H1 (cell line): ENCODE results near the gene DNAJC10. TPM values are rescaled to one million over a fixed set of nuclear protein-coding genes. Genes with fewer than 3 reads are reported as not detected.

ENCODE experiments used
- CTCF ChIA-PET: fragments of 300-600 bp; sonication (Branson Sonifier 250); formaldehyde crosslinking; loops from one replicate; lab custom pipeline; 2021; ENCODE audit not compliant: partially characterized antibody; lab: Charles Lee
- POLR2A ChIA-PET: fragments of 300-600 bp; sonication (Branson Sonifier 250); formaldehyde crosslinking; loops from one replicate; lab custom pipeline; 2021; ENCODE audit warnings: inconsistent platforms; ENCODE audit not compliant: partially characterized antibody; lab: Charles Lee
- DNase-seq, 2 experiments: peaks; one replicate each; pipeline versions ENCODE4 v3.0.0 to v3.0.0-alpha.2; 2010 to 2022; ENCODE audit warnings: low spot score in 2 of 2, low read depth in 1 of 2, mixed read lengths in 1 of 2
- FAIRE-seq: peaks from 2 replicates; lab custom pipeline; 2011; peaks lifted over from hg19 to GRCh38; lab: Jason Lieb, UNC
- H2AFZ ChIP-seq: 2 replicates; pipeline ENCODE4 v1.8.1; 2012; ENCODE audit warnings: low read length, inconsistent platforms
- H2AK5ac ChIP-seq: 2 replicates; pipeline ENCODE4 v1.6.1; 2013; ENCODE audit warnings: low read depth, low read length
- H2BK120ac ChIP-seq: replicated peaks from 2 replicates; pipeline ENCODE3; 2013; ENCODE audit warnings: low read depth, low read length, inconsistent platforms
- H2BK12ac ChIP-seq: 2 replicates; pipeline ENCODE4 v1.6.1; 2013; ENCODE audit warnings: low read depth, low read length
- H2BK15ac ChIP-seq: 2 replicates; pipeline ENCODE4 v1.6.1; 2013; ENCODE audit warnings: low read length
- H2BK20ac ChIP-seq: 2 replicates; pipeline ENCODE4 v1.6.1; 2013; ENCODE audit warnings: low read length
- H2BK5ac ChIP-seq: 2 replicates; pipeline ENCODE4 v1.6.1; 2013; ENCODE audit warnings: low read depth, low read length
- H3K14ac ChIP-seq: 2 replicates; pipeline ENCODE4 v1.6.1; 2013; ENCODE audit warnings: inconsistent platforms; ENCODE audit not compliant: insufficient read length
- H3K18ac ChIP-seq: 2 replicates; pipeline ENCODE4 v1.6.1; 2013; ENCODE audit warnings: low read length; ENCODE audit errors: extremely low read depth
- H3K23ac ChIP-seq: 2 replicates; pipeline ENCODE4 v1.6.1; 2013; ENCODE audit warnings: inconsistent platforms; ENCODE audit not compliant: insufficient read length
- H3K23me2 ChIP-seq: 2 replicates; pipeline ENCODE4 v1.6.1; 2013; ENCODE audit warnings: low read depth, low read length
- H3K27ac ChIP-seq: 2 replicates; pipeline ENCODE4 v1.6.1; 2011; ENCODE audit warnings: low read depth, low read length, inconsistent platforms
- H3K27me3 ChIP-seq, 4 experiments: replicated peaks in 1 of 4; 1 replicate in 1 of 4; 2 replicates in 3 of 4; pipeline versions ENCODE4 v1.6.1 to v1.8.1; 2011 to 2013; ENCODE audit warnings: low read length in 3 of 4, mild to moderate bottlenecking in 3 of 4, inconsistent platforms in 2 of 4, mixed read lengths in 2 of 4, moderate library complexity in 1 of 4; ENCODE audit not compliant: control insufficient read depth in 3 of 4, insufficient read depth in 3 of 4; ENCODE audit errors: extremely low read depth in 1 of 4
- H3K36me3 ChIP-seq, 4 experiments: 2 replicates each; pipeline versions ENCODE4 v1.6.1 to v1.8.1; 2011 to 2013; ENCODE audit warnings: mild to moderate bottlenecking in 4 of 4, low read length in 3 of 4, moderate library complexity in 2 of 4, control low read depth in 1 of 4, inconsistent platforms in 1 of 4; ENCODE audit not compliant: insufficient read depth in 4 of 4, control insufficient read depth in 2 of 4
- H3K4ac ChIP-seq: replicated peaks from 2 replicates; pipeline ENCODE3; 2013; ENCODE audit warnings: low read length, low read depth, mixed read lengths, inconsistent platforms; ENCODE audit not compliant: insufficient read length
- H3K4me1 ChIP-seq, 4 experiments: replicated peaks in 1 of 4; 1 replicate in 1 of 4; 2 replicates in 3 of 4; pipeline versions ENCODE4 v1.6.1 to v1.8.1; 2011 to 2013; ENCODE audit warnings: low read length in 3 of 4, inconsistent platforms in 2 of 4, mixed read lengths in 1 of 4; ENCODE audit not compliant: insufficient read depth in 4 of 4, control insufficient read depth in 3 of 4
- H3K4me2 ChIP-seq, 2 experiments: 2 replicates each; pipeline versions ENCODE4 v1.6.1 to v1.8.1; 2011 to 2013; ENCODE audit warnings: low read depth in 2 of 2, low read length in 2 of 2, control low read depth in 1 of 2, inconsistent platforms in 1 of 2, mild to moderate bottlenecking in 1 of 2; ENCODE audit not compliant: insufficient read depth in 1 of 2
- H3K4me3 ChIP-seq, 4 experiments: fragments of 200-600, 300-600 bp in 1 of 4; sonication (generic), shearing (Covaris generic), sonication (Bioruptor Twin) in 1 of 4; 2 replicates each; pipeline versions ENCODE4 v1.5.1 to v1.8.1; 2011 to 2016; ENCODE audit warnings: low read length in 4 of 4, low read depth in 3 of 4, control low read depth in 2 of 4, inconsistent platforms in 2 of 4, mild to moderate bottlenecking in 2 of 4, mixed read lengths in 1 of 4, moderate library complexity in 1 of 4; ENCODE audit not compliant: insufficient read depth in 2 of 4; ENCODE audit errors: extremely low read depth in 1 of 4
- H3K56ac ChIP-seq: replicated peaks from 2 replicates; pipeline ENCODE3; 2013; ENCODE audit warnings: low read depth, mild to moderate bottlenecking, mixed read lengths, low read length, inconsistent platforms; ENCODE audit not compliant: insufficient read length
- H3K79me1 ChIP-seq: 2 replicates; pipeline ENCODE4 v1.6.1; 2013; ENCODE audit warnings: low read depth, low read length, control low read depth
- H3K79me2 ChIP-seq, 2 experiments: 2 replicates each; pipeline versions ENCODE4 v1.6.1 to v1.8.1; 2012 to 2013; ENCODE audit warnings: low read length in 2 of 2, mild to moderate bottlenecking in 2 of 2, inconsistent platforms in 1 of 2; ENCODE audit not compliant: insufficient read depth in 2 of 2, control insufficient read depth in 1 of 2
- H3K9ac ChIP-seq, 4 experiments: replicated peaks in 1 of 4; 1 replicate in 1 of 4; 2 replicates in 3 of 4; pipeline versions ENCODE4 v1.6.1 to v1.8.1; 2011 to 2013; ENCODE audit warnings: low read depth in 3 of 4, low read length in 3 of 4, control low read depth in 2 of 4, mild to moderate bottlenecking in 2 of 4, moderate library complexity in 2 of 4, inconsistent platforms in 1 of 4; ENCODE audit errors: extremely low read depth in 1 of 4
- H3K9me3 ChIP-seq, 2 experiments: 2 replicates each; pipeline versions ENCODE4 v1.6.1 to v1.8.1; 2012 to 2013; ENCODE audit warnings: mild to moderate bottlenecking in 2 of 2, moderate library complexity in 2 of 2, control low read depth in 1 of 2, inconsistent platforms in 1 of 2, low read depth in 1 of 2, low read length in 1 of 2, mixed read lengths in 1 of 2; ENCODE audit not compliant: insufficient read depth in 2 of 2
- H4K20me1 ChIP-seq, 2 experiments: replicated peaks in 1 of 2; 2 replicates each; pipeline versions ENCODE3 to v1.8.1; 2011 to 2013; ENCODE audit warnings: inconsistent platforms in 2 of 2, low read length in 2 of 2, mild to moderate bottlenecking in 1 of 2; ENCODE audit not compliant: insufficient read depth in 2 of 2, control insufficient read depth in 1 of 2
- H4K5ac ChIP-seq: 2 replicates; pipeline ENCODE4 v1.6.1; 2013; ENCODE audit warnings: low read length, low read depth, mixed read lengths, inconsistent platforms; ENCODE audit not compliant: insufficient read length
- H4K8ac ChIP-seq: 2 replicates; pipeline ENCODE4 v1.8.0; 2013; ENCODE audit warnings: mild to moderate bottlenecking, moderate library complexity, low read length, inconsistent platforms; ENCODE audit not compliant: insufficient read depth; ENCODE audit errors: extremely low read depth
- H4K91ac ChIP-seq: replicated peaks from 2 replicates; pipeline ENCODE3; 2013; ENCODE audit warnings: low read length, mixed read lengths, inconsistent platforms; ENCODE audit not compliant: insufficient read length
- CBX5 ChIP-seq: fragments of 300-800, 300-1000 bp; sonication (generic); IDR thresholded peaks from 2 replicates; pipeline ENCODE4 v1.7.1; 2016; ENCODE audit warnings: antibody characterized with exemption, low read length, low read depth
- JUN ChIP-seq: IDR thresholded peaks from 2 replicates; pipeline ENCODE4 v1.6.1; 2011; ENCODE audit warnings: low read depth, mild to moderate bottlenecking, improper control_type of control experiment, low read length
- NRF1 ChIP-seq: IDR thresholded peaks from 2 replicates; pipeline ENCODE4 v1.6.1; 2011; ENCODE audit warnings: mild to moderate bottlenecking, low read depth, low read length, improper control_type of control experiment
- RFX5 ChIP-seq: IDR thresholded peaks from 2 replicates; pipeline ENCODE4 v1.6.1; 2011; ENCODE audit warnings: low read depth, low read length, improper control_type of control experiment, borderline replicate concordance
- SAP30 ChIP-seq: fragments of 300-600 bp; sonication (generic); IDR thresholded peaks from 2 replicates; pipeline ENCODE4 v1.7.1; 2012; ENCODE audit warnings: low read length, moderate library complexity, mild to moderate bottlenecking, inconsistent platforms; ENCODE audit not compliant: insufficient read depth, insufficient replicate concordance
- WGBS, 2 experiments: shearing (Covaris generic) in 1 of 2; methylation state at CpG; one replicate each; pipeline versions ENCODE4 v1.1.6 to v1.1.7; 2013 to 2015; ENCODE audit warnings: low lambda C conversion rate in 2 of 2, mixed read lengths in 2 of 2, inconsistent platforms in 1 of 2, low coverage in 1 of 2, missing lambda C conversion rate in 1 of 2; ENCODE audit not compliant: insufficient replicate concordance in 2 of 2, insufficient coverage in 1 of 2, insufficient read length in 1 of 2; ENCODE audit errors: extremely low coverage in 1 of 2, missing lambda C conversion rate in 1 of 2; 5-methylcytosine and 5-hydroxymethylcytosine counted together
- polyA plus RNA-seq, 7 experiments: library from polyadenylated mRNA; depleted of rRNA in 3 of 7; stranded (reverse) in 5 of 7; unstranded in 2 of 7; fragments of >200 nt in 5 of 7; fragments of 200-250 nt in 2 of 7; gene quantifications; 1 replicate in 5 of 7; 2 replicates in 1 of 7; 4 replicates in 1 of 7; pipeline versions ENCODE4 v1.2.1 to v1.2.3, GENCODE V29; 2011 to 2013; ENCODE audit warnings: missing spikeins in 2 of 7, mixed read lengths in 2 of 7
- total RNA-seq: library from RNA; stranded (reverse); fragmentation: NEBNext Ultra II Directional; extraction: Animal tissue kit (Norgen Biotek cat#: 25700); gene quantifications from 2 replicates; pipeline ENCODE4 v1.2.1, GENCODE V29; 2021

Gene DNAJC10
- total and polyA plus RNA-seq, 2 of the 8 experiments (the other 6 are each of a cell fraction or from before 2014, with no cell fraction given) = 23.2 to 121 TPM

GRCh38 chr2:182680837-182681236 is 35.2 kb upstream of the DNAJC10 start:
- no peak overlapping the region for H2BK15ac ChIP-seq
- CTCF ChIA-PET = interaction anchor here (0.7 to 3.1 kb wide), 5 partner anchors 9 to 719 kb away, joined by 3 to 10 read pairs (median 3); no protein-coding TSS in a partner anchor
- TF ChIP-seq CBX5 = no peak
- no peak for TF ChIP-seq SAP30
- TF ChIP-seq JUN = no peak
- TF ChIP-seq NRF1 = no peak
- no peak for TF ChIP-seq RFX5

More at GRCh38 chr2:182680837-182681236, 35.2 kb upstream of the DNAJC10 start:
- Histone ChIP-seq H2BK120ac (no peak overlapping the region), H3K56ac (no peak overlapping the region), H3K79me1 (no peaks in the 10 kb centered on the region), H3K27me3 (no peaks in the 10 kb centered on the region), H3K23me2 (no peaks in the 10 kb centered on the region), H3K4me2 (no peak overlapping the region), H4K8ac (no peak overlapping the region), H3K79me2 (no peaks in the 10 kb centered on the region), H3K4ac (no peak overlapping the region), H3K4me3 (no peak overlapping the region), H3K4me1 (no peaks in the 10 kb centered on the region), H4K91ac (no peak overlapping the region), H2BK12ac (no peak overlapping the region), H3K36me3 (no peaks in the 10 kb centered on the region), H2AFZ (no peak overlapping the region), H2BK5ac (no peak overlapping the region), H3K27ac (no peak overlapping the region), H2AK5ac (no peak overlapping the region), H4K5ac (no peak overlapping the region), H3K23ac (no peak overlapping the region), H3K9ac (no peak overlapping the region), H4K20me1 (no peaks in the 10 kb centered on the region), H3K14ac (no peak overlapping the region), H3K9me3 (no peaks in the 10 kb centered on the region; a peak in 1 of 4 replicates), H2BK20ac (no peak overlapping the region), H3K18ac (no peak overlapping the region)
- POLR2A ChIA-PET = no interaction called here
- DNase-seq = no peak
- no peak for FAIRE-seq
- 95% methylated on average over 1 of the region's 1 CpG; no CpG with 5 or more reads in 1 of the 2 experiments for WGBS, 2 experiments
